PC-9 (cell line): Measurements from ENCODE around the gene DISP3. TPM values are rescaled to one million over a fixed set of nuclear protein-coding genes. Genes with fewer than 3 reads are reported as not detected.

ENCODE experiments used
- BruUV-seq: library from RNA; stranded (reverse); fragments of 400-500 nt; replicated peaks from 2 replicates; lab custom pipeline; 2021; lab: Mats Ljungman, UMichigan
- CTCF ChIA-PET: fragments of 300-600 bp; sonication (Branson Sonifier 250); formaldehyde crosslinking; loops from one replicate; lab custom pipeline; 2022; ENCODE audit warnings: antibody characterized with exemption; lab: Charles Lee
- POLR2A ChIA-PET: fragments of 300-600 bp; sonication (Branson Sonifier 250); formaldehyde crosslinking; loops from one replicate; lab custom pipeline; 2022; ENCODE audit warnings: antibody characterized with exemption; ENCODE audit not compliant: unreplicated experiment; lab: Charles Lee
- DNase-seq, 2 experiments: peaks; one replicate each; pipeline versions ENCODE4 v3.0.0 to v3.0.0-alpha.2; 2015 to 2022; ENCODE audit warnings: mixed read lengths in 1 of 2
- H2AFZ ChIP-seq: fragments of 200-600 bp; sonication (generic); 2 replicates; pipeline ENCODE4 v1.8.1; 2017; ENCODE audit warnings: antibody characterized with exemption
- H3F3A ChIP-seq: fragments of 200-600 bp; sonication (generic); 2 replicates; pipeline ENCODE4 v1.8.1; 2017; ENCODE audit warnings: antibody characterized with exemption, mild to moderate bottlenecking, low read depth; ENCODE audit not compliant: insufficient read depth
- H3K27ac ChIP-seq: fragments of 200-600 bp; sonication (generic); 2 replicates; pipeline ENCODE4 v1.6.1; 2016; ENCODE audit warnings: mixed run types
- H3K27me3 ChIP-seq: fragments of 200-600 bp; sonication (generic); 2 replicates; pipeline ENCODE4 v1.6.1; 2016; ENCODE audit warnings: low read depth, mixed run types; ENCODE audit not compliant: insufficient read depth
- H3K36me3 ChIP-seq: fragments of 200-600 bp; sonication (generic); 2 replicates; pipeline ENCODE4 v1.6.1; 2016; ENCODE audit warnings: low read depth, mixed run types
- H3K4me1 ChIP-seq: fragments of 200-600 bp; sonication (generic); replicated peaks from 2 replicates; pipeline ENCODE4 v1.6.1; 2016; ENCODE audit warnings: mixed run types; ENCODE audit not compliant: insufficient read depth
- H3K4me2 ChIP-seq: fragments of 200-600 bp; sonication (generic); 2 replicates; pipeline ENCODE4 v1.6.1; 2017; ENCODE audit warnings: mixed run types
- H3K4me3 ChIP-seq: fragments of 200-600 bp; sonication (generic); 2 replicates; pipeline ENCODE4 v1.6.1; 2016; ENCODE audit warnings: mixed run types
- H3K79me2 ChIP-seq: fragments of 200-600 bp; sonication (generic); 2 replicates; pipeline ENCODE4 v1.6.1; 2017; ENCODE audit warnings: low read depth, mixed run types
- H3K9me2 ChIP-seq: fragments of 200-600 bp; sonication (generic); 2 replicates; pipeline ENCODE4 v1.8.1; 2017; ENCODE audit warnings: mild to moderate bottlenecking; ENCODE audit not compliant: insufficient read depth
- H3K9me3 ChIP-seq: fragments of 200-600 bp; sonication (generic); 2 replicates; pipeline ENCODE4 v1.8.1; 2016; ENCODE audit warnings: low read depth; ENCODE audit not compliant: insufficient read depth
- H4K20me1 ChIP-seq: fragments of 200-600 bp; sonication (generic); 2 replicates; pipeline ENCODE4 v1.8.1; 2017; ENCODE audit not compliant: insufficient read depth
- EZH2 ChIP-seq: fragments of 200-600 bp; sonication (generic); IDR thresholded peaks from 2 replicates; pipeline ENCODE4 v1.8.0; 2017; ENCODE audit warnings: antibody characterized with exemption, low read depth
- intact Hi-C: fragments of 100-400 bp; cut with micrococcal nuclease; formaldehyde crosslinking; loops from one replicate; pipeline ENCODE4 v1.10.0; 2022; ENCODE audit not compliant: unreplicated experiment
- total RNA-seq: library from RNA; stranded (reverse); gene quantifications from 2 replicates; pipeline ENCODE4 v1.2.3, GENCODE V29; 2021
- TF ChIP-seq, protein P1 (sequence below): fragments of 200-600 bp; sonication (generic); conservative IDR thresholded peaks from 2 replicates; pipeline ENCODE4 v1.6.1; 2017; ENCODE audit warnings: mixed run types, antibody characterized with exemption, mild to moderate bottlenecking, moderate library complexity

The DISP3 gene
- total RNA-seq, 1 experiment from 2014 or later = not detected

DNA sequence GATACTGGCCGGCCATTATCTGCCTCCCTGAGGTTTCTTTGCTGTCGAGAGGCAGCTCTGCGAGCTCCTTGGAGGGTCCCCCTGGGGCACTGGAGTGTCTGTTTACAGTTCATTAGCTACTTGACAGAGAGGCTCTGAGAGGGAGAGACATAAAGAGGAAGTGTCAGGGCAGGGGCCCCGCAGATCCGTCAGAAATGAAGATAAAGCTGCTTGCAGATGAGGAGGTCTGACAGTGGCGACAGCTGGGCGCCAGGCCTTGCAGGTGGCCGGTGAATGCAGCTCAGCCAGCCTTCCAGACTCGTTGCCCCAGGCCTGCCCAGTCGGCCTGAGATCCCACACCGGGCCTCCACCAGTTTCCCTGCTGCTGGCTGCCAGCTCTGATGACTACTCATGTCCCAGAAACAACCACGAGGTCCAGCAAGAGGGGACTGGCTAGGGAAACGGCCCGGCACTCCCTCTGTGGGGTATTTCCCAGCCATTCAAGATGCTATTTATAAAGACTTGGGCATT, 84.7 kb downstream of the DISP3 start:
- Histone ChIP-seq H3K9me3 (no peaks in the 10 kb centered on the region), H3F3A (no peaks in the 10 kb centered on the region), H3K27me3 (peaks cover 80% of the 10 kb centered on the region), H3K79me2 (no peaks in the 10 kb centered on the region), H3K4me2 (no peak overlapping the region), H2AFZ (no peak overlapping the region), H3K9me2 (no peaks in the 10 kb centered on the region), H3K27ac (no peak overlapping the region), H3K4me1 (no peaks in the 10 kb centered on the region), H3K36me3 (no peaks in the 10 kb centered on the region), H4K20me1 (no peaks in the 10 kb centered on the region), H3K4me3 (no peak overlapping the region)
- no TSS peak for BruUV-seq
- TF ChIP-seq EZH2 = no peak
- TF ChIP-seq, protein P1, sequence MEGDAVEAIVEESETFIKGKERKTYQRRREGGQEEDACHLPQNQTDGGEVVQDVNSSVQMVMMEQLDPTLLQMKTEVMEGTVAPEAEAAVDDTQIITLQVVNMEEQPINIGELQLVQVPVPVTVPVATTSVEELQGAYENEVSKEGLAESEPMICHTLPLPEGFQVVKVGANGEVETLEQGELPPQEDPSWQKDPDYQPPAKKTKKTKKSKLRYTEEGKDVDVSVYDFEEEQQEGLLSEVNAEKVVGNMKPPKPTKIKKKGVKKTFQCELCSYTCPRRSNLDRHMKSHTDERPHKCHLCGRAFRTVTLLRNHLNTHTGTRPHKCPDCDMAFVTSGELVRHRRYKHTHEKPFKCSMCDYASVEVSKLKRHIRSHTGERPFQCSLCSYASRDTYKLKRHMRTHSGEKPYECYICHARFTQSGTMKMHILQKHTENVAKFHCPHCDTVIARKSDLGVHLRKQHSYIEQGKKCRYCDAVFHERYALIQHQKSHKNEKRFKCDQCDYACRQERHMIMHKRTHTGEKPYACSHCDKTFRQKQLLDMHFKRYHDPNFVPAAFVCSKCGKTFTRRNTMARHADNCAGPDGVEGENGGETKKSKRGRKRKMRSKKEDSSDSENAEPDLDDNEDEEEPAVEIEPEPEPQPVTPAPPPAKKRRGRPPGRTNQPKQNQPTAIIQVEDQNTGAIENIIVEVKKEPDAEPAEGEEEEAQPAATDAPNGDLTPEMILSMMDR = no peak
- intact Hi-C loops = no loop called here
- CTCF ChIA-PET = interaction anchor here (0.5 kb wide), 1 partner anchor 1123 kb away, joined by 8 read pairs; no protein-coding TSS in a partner anchor
- POLR2A ChIA-PET = no interaction called here
- no peak for DNase-seq

DNA sequence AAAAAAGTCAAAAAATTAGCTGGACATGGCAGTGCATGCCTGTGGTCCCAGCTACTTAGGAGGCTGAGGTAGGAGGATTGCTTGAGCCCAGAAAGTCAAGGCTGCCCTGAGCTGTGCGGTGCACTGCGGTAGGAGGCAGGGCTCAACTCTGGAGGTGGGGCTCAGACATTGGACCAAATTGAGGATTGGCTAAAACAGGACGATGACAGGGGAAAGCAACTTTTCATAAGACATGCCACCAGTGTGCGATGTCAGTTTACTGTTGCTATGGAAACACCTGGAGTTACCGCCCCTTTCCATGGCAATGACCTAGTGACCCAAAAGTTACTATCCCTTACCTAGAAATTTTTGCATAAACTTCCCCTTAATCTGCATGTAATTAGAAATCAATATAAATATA, 85.3 kb downstream of the DISP3 start:
- ChIA-PET CTCF (interaction anchor here (0.5 kb wide), 1 partner anchor 1122 kb away, joined by 8 read pairs; no protein-coding TSS in a partner anchor), POLR2A (no interaction called here)
- Histone ChIP-seq H3K79me2 (no peaks in the 10 kb centered on the region), H4K20me1 (no peaks in the 10 kb centered on the region), H3F3A (no peaks in the 10 kb centered on the region), H3K9me2 (no peaks in the 10 kb centered on the region), H3K4me3 (no peak overlapping the region), H2AFZ (no peak overlapping the region), H3K4me1 (no peaks in the 10 kb centered on the region), H3K9me3 (no peaks in the 10 kb centered on the region), H3K27ac (no peak overlapping the region), H3K36me3 (no peaks in the 10 kb centered on the region), H3K27me3 (peaks cover 80% of the 10 kb centered on the region), H3K4me2 (no peak overlapping the region)
- TF ChIP-seq, protein P1 = no peak
- TF ChIP-seq EZH2 = no peak
- DNase-seq = no peak
- BruUV-seq = no TSS peak
- intact Hi-C loops = no loop called here

DNA sequence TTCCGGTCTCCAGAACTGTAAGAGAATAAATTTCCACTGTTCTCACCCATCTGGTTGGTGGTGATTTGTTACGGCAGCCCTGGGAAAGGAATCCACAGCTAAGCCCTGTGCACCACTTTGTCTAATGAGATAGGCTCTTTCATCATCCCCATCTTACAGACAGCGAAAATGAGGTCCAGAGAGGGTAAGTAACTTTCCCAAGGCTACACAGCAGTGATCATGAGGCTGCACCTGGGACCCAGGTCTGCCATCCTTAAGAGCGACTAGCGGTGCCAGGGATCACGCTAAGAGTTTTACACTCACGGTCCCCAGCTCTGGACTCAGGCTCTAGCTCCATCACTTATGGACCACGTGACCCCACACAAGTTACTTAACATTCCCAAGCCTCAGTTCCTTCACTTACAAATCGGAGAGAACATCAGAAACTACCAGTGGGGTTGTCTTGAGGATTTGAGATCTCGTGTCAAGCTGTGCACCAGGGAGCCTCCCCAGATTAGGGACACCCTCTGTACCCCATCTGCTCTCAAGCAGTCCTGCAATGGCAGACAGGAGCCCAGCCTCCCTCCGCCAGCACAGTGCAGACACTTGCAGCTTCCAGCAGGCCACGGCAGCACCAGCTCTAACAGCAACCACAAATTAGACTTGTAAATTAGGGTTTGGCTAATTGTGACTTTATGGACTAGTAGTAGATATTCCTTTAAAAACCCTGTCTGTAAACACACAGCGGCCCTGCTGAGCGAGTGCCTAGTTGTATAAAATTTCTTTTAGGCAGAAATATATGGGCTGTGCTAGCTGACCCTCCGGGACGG, 87.3 kb downstream of the DISP3 start:
- no peaks in the 10 kb centered on the region for H4K20me1 ChIP-seq
- H3K9me2 ChIP-seq = no peaks in the 10 kb centered on the region
- no peak overlapping the region for H3K27ac ChIP-seq
- BruUV-seq = no TSS peak
- no peak for DNase-seq
- H2AFZ ChIP-seq = no peak overlapping the region
- H3K9me3 ChIP-seq = no peaks in the 10 kb centered on the region
- intact Hi-C loops = no loop called here
- H3K4me3 ChIP-seq = no peak overlapping the region
- no peaks in the 10 kb centered on the region for H3K79me2 ChIP-seq
- H3K4me1 ChIP-seq = no peaks in the 10 kb centered on the region
- no peak overlapping the region for H3K4me2 ChIP-seq
- no peaks in the 10 kb centered on the region for H3K36me3 ChIP-seq
- CTCF ChIA-PET = no interaction called here
- H3F3A ChIP-seq = no peaks in the 10 kb centered on the region
- POLR2A ChIA-PET = no interaction called here
- H3K27me3 ChIP-seq = peaks cover 87% of the 10 kb centered on the region
- TF ChIP-seq, protein P1 = no peak
